Measurements from ENCODE around the gene EEIG2. TPM values are rescaled to one million over a fixed set of nuclear protein-coding genes. Genes with fewer than 3 reads are reported as not detected.
A peak's percentile ranks its signal among the peaks of the same experiment; 100 is the strongest.
"Not testable (repeated sequence)": the region's sequence is repeated elsewhere in the genome, so short reads cannot be mapped to it uniquely, and the experiment has no call there.

The EEIG2 gene
- total RNA-seq: 10 to 100 TPM; 11.9 to 16.4 TPM

DNA sequence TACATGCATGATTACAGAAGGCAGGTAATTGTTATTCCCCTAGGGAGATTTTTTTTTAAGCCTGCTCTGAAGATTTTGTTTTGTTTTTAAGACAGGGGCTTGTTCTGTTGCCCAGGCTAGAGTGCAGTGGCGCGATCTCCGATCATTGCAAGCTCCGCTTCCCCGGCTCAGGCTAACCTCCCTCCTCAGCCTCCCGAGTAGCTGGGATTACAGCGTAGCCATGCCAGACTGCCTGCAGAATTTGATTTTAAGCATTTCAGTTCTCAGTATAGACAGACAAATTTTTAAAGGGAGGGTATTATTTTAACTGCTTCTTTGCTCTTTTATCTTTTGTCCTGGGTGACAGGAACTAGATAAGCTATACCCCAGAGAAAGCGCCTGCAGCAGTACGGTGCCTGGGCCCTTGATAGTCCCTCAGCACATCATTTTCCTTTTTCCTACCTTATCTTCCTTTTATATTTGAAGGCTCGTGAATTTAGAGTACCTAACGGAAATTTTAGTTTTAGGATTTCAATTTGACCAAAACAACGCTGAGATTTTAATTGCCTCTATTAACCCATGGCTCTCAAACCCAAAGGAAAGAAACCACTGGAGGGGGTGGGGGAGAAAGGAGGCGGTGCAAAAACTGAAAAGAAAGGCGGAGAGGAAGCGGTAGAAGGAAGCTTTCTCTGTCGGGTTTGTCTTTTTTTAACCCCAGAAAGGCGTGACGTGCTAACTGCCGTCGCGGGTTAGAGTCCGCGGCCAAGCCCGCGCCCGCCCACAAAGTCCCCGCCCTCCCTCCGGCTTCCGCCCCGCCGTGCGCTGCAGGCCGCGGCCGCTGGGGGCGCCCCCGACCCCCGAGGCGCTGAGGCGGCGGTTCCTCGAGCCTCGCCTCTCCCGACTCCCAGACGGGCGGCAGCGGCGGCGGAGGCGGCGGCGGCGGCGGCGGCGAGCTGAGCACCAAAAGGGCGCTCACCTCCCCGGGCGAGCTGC is at the start of gene EEIG2:
TSS of gene EEIG2 (plus strand) at position 886 of the 972 bp plus-strand sequence. CDS start 329 bp downstream, outside the sequence.
- no peaks in the 10 kb centered on the region for H3K27me3 Mint-ChIP-seq
- CTCF ChIA-PET: interaction anchor here (0.6 to 4.9 kb wide), 30 partner anchors 8 to 809 kb away, joined by 3 to 100 read pairs (median 5); partner anchors contain the start of genes HENMT1, PRPF38B and SLC25A24
- no peaks in the 10 kb centered on the region for H3K36me3 Mint-ChIP-seq
- peaks cover 43% of the 10 kb centered on the region for H3K4me1 Mint-ChIP-seq
- no peaks in the 10 kb centered on the region for H3K9me3 Mint-ChIP-seq (ENCODE audit: low read depth)
- ATAC-seq: peak; percentile 84
- H3K4me3 Mint-ChIP-seq: peak within 1 kb of the TSS; percentile 94
- peak; percentile 92 for DNase-seq
- peak within 1 kb of the TSS; percentile 88 for H3K27ac Mint-ChIP-seq

DNA sequence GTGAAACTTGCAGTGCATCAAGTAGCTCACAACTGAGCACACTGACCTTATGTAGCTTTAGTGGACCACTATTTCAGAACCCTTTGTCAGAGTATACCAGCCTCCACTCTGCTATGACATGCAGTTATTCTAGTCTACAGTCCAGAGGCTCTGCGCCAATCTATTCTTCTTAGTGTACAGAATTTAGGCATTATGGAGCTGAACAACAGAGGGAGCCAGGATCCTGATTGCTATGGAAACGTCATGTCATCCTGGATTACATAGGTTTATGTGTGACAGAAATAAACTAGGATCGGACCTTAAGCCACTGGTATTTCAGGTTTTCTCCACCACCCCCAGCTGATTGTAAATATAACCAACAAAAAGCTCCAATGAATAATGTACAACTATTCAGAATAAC is 48.1 kb upstream of the EEIG2 start:
- H3K4me3 Mint-ChIP-seq: no peak overlapping the region
- CTCF ChIA-PET: interaction anchor here (1.2 to 4.3 kb wide), 4 partner anchors 10 to 133 kb away, joined by 3 to 67 read pairs (median 33); partner anchors contain the start of gene EEIG2
- peaks cover 3% of the 10 kb centered on the region for H3K36me3 Mint-ChIP-seq
- no peaks in the 10 kb centered on the region for H3K4me1 Mint-ChIP-seq
- no peak for DNase-seq
- no peak for ATAC-seq
- peaks cover 5% of the 10 kb centered on the region for H3K9me3 Mint-ChIP-seq (ENCODE audit: low read depth)
- H3K27ac Mint-ChIP-seq: no peak overlapping the region
- peaks cover 48% of the 10 kb centered on the region for H3K27me3 Mint-ChIP-seq

DNA sequence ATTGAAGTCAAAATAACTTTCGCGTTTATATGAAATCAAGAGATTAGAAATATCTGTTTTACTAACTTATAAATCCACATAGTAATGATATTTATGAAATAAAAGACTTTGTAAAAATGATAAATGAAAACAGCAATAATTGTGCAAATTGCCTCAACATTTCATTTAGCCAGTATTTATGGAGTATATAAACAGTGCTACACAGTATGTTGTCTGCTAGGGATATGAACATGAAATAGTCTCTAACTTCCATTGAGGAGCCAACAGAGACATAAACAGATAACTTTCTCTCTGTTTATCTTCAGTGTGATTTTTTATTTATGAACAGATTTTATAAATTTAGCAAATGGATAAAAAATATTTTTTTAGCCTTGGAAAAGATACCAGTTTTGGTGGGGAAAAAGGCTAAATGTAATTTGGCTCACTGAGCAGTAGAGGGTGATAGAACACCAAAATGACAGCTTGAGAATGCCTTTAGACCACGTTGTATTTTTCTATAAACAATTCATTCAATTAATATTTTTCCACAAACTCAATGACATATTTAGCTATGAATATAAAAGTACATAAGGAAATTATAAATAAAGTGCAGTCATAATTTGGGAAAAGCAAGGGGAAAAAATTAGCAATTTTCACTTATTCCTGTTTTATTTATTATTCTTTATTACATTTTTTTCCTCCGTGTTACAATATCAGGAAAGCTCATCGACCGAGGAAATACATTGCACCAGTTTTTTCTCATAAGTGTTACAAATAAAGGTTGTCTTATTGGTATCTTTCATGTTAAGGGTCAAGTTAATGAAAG is 47.5 kb upstream of the EEIG2 start:
- Mint-ChIP-seq H3K27me3 (peaks cover 48% of the 10 kb centered on the region), H3K4me3 (no peak overlapping the region), H3K4me1 (no peaks in the 10 kb centered on the region), H3K9me3 (ENCODE audit: low read depth) (peaks cover 5% of the 10 kb centered on the region), H3K27ac (no peak overlapping the region), H3K36me3 (peaks cover 3% of the 10 kb centered on the region)
- CTCF ChIA-PET: interaction anchor here (0.6 to 4.3 kb wide), 5 partner anchors 10 to 132 kb away, joined by 3 to 67 read pairs (median 5); partner anchors contain the start of gene EEIG2
- ATAC-seq: no peak
- DNase-seq: no peak

DNA sequence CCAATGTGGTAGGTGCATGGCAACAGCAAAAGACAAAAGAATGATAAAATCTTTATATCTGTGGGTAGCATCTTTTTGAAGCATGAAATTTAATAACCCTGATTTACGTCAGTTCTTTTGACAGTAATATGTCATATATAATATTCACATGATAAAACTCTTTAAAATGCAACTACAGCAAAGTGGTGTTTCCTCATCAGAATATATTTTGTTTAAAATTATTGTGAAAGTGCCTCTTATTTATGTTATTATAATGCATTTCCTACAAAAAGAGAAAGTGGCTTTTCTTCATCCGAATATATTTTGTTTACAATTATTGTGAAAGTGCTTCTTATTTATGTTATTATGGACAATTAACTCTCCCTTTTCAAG is 46.9 kb upstream of the EEIG2 start:
- H3K4me3 Mint-ChIP-seq: no peak overlapping the region
- peaks cover 3% of the 10 kb centered on the region for H3K36me3 Mint-ChIP-seq
- H3K4me1 Mint-ChIP-seq: no peaks in the 10 kb centered on the region
- peaks cover 5% of the 10 kb centered on the region for H3K9me3 Mint-ChIP-seq (ENCODE audit: low read depth)
- no peak overlapping the region for H3K27ac Mint-ChIP-seq
- CTCF ChIA-PET: interaction anchor here (0.6 to 4.3 kb wide), 4 partner anchors 9 to 132 kb away, joined by 3 to 67 read pairs (median 34); partner anchors contain the start of gene EEIG2
- ATAC-seq: no peak
- DNase-seq: no peak
- H3K27me3 Mint-ChIP-seq: peaks cover 46% of the 10 kb centered on the region

DNA sequence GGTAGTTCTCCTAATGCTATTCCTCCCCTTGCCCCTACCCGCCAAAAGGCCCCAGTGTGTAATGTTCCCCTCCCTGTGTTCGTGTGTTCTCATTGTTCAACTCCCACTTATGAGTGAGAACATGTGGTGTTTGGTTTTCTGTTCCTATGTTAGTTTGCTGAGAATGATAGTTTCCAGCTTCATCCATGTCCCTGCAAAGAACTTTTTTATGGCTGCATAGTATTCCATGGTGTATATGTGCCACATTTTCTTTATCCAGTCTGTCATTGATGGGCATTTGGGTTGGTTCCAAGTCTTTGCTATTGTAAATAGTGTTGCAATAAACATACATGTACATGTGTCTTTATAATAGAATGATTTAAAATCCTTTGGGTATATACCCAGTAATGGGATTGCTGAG is 46.0 kb upstream of the EEIG2 start:
- H3K4me3 Mint-ChIP-seq; H3K4me1 Mint-ChIP-seq; H3K27ac Mint-ChIP-seq; ATAC-seq; H3K36me3 Mint-ChIP-seq; DNase-seq; H3K9me3 Mint-ChIP-seq (ENCODE audit: low read depth): not testable (repeated sequence)
- peaks cover 43% of the 10 kb centered on the region for H3K27me3 Mint-ChIP-seq
- CTCF ChIA-PET: interaction anchor here (1.0 to 1.9 kb wide), 2 partner anchors 12 to 47 kb away, joined by 3 to 13 read pairs; partner anchors contain the start of gene EEIG2

DNA sequence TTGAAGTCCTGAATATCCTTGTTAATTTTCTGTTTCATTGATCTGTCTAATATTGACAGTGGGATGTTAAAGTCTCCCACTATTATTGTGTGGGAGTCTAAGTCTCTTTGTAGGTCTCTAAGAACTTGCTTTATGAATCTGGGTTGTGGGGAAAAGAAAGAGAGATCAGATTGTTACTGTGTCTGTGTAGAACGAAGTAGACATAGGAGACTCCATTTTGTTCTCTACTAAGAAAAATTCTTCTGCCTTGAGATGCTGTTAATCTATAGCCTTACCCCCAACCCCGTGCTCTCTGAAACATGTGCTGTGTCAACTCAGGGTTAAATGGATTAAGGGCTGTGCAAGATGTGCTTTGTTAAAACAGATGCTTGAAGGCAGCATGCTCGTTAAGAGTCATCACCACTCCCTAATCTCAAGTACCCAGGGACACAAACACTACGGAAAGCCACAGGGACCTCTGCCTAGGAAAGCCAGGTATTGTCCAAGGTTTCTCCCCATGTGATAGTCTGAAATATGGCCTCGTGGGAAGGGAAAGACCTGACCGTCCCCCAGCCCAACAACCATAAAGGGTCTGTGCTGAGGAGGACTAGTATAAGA is 42.5 kb upstream of the EEIG2 start:
- not testable (repeated sequence) for H3K27ac Mint-ChIP-seq; H3K9me3 Mint-ChIP-seq (ENCODE audit: low read depth); DNase-seq; H3K4me1 Mint-ChIP-seq; H3K4me3 Mint-ChIP-seq; ATAC-seq; H3K36me3 Mint-ChIP-seq
- CTCF ChIA-PET: interaction anchor here (1.4 kb wide), 1 partner anchor 126 kb away, joined by 3 read pairs; no protein-coding TSS in a partner anchor
- peaks cover 34% of the 10 kb centered on the region for H3K27me3 Mint-ChIP-seq

DNA sequence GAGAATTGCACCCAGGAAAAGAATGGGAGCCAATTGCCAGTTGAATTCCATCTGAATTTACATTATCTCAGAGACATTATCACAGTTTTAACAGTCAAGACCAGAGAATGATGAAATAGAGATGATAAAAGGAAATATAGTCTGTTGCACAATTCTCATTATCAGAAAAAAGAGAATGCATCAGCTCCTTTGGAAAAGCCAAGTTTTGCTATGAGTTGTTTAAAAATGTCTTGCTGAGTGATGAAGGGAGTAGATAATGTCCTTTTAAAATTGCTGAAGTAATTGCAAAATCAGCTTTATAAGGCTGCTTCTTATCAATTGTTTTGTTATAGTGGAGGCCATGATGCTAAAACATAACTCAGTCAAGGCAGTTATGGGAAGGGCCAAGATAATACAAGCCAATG is 37.9 kb upstream of the EEIG2 start:
- no peak overlapping the region for H3K4me3 Mint-ChIP-seq
- peaks cover 7% of the 10 kb centered on the region for H3K9me3 Mint-ChIP-seq (ENCODE audit: low read depth)
- ATAC-seq (no peak), DNase-seq (no peak)
- H3K4me1 Mint-ChIP-seq: no peaks in the 10 kb centered on the region
- peaks cover 27% of the 10 kb centered on the region for H3K27me3 Mint-ChIP-seq
- peaks cover 1% of the 10 kb centered on the region for H3K36me3 Mint-ChIP-seq
- H3K27ac Mint-ChIP-seq: no peak overlapping the region
- CTCF ChIA-PET: interaction anchor here (1.2 to 2.4 kb wide), 4 partner anchors 10 to 39 kb away, joined by 4 to 7 read pairs (median 4); partner anchors contain the start of gene EEIG2

DNA sequence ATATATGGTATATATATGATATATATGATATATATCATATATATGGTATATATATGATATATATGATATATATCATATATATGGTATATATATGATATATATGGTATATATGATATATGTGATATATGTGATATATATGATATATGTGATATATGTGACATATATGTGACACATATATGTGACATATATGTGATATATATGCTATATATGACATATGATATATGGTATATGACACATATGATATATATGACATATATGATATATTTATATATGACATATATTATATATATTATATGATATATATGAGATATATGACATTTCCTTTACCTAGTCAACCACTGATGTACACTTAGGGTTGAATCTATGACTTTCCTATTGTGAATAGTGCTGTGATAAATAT is 36.1 kb upstream of the EEIG2 start:
- Mint-ChIP-seq H3K4me3 (no peak overlapping the region), H3K27me3 (peaks cover 24% of the 10 kb centered on the region), H3K4me1 (no peaks in the 10 kb centered on the region), H3K27ac (no peak overlapping the region), H3K9me3 (ENCODE audit: low read depth) (peaks cover 12% of the 10 kb centered on the region), H3K36me3 (peaks cover 1% of the 10 kb centered on the region)
- CTCF ChIA-PET: interaction anchor here (1.3 kb wide), 1 partner anchor 34 kb away, joined by 3 read pairs; no protein-coding TSS in a partner anchor
- no peak for DNase-seq
- no peak for ATAC-seq

DNA sequence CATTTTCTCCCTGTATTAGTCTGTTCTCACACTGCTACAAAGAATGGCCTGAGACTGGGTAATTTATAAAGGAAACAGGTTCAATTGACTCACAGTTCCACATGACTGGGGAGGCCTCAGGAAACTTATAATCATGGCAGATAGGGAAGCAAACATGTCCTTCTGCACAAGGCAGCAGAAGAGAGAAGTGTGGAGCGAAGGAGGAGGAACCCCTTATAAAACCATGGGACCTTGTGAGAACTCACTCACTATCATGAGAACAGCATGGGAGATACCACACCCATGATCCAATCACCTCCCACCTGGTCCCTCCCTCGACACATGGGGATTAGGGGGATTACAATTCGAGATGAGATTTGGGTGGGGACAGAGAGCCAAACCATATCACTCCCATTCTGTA is 35.2 kb upstream of the EEIG2 start:
- H3K4me1 Mint-ChIP-seq: no peaks in the 10 kb centered on the region
- CTCF ChIA-PET: interaction anchor here (1.3 to 1.6 kb wide), 2 partner anchors 10 to 33 kb away, joined by 3 read pairs; no protein-coding TSS in a partner anchor
- peaks cover 19% of the 10 kb centered on the region for H3K27me3 Mint-ChIP-seq
- ATAC-seq (no peak), DNase-seq (no peak)
- no peak overlapping the region for H3K27ac Mint-ChIP-seq
- peaks cover 1% of the 10 kb centered on the region for H3K36me3 Mint-ChIP-seq
- peaks cover 12% of the 10 kb centered on the region for H3K9me3 Mint-ChIP-seq (ENCODE audit: low read depth)
- no peak overlapping the region for H3K4me3 Mint-ChIP-seq

DNA sequence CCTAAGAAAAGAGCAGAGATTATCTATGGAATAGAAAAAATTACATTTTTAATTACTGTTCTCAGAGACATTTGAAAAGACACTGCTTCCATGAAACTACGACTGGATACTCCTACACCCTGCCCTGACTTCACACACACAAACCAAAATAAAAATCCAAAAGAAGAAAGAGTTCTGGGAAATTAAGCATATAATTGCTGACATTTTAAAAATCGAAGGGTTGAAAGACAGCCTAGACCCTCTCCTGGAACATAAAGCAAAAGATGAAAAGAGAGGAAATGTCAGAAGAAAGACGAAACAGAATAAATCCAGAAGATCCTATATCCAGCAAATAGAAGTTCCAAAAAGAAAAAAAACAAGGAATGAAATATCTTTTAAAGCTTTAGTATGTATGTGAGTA is 32.8 kb upstream of the EEIG2 start:
- peaks cover 10% of the 10 kb centered on the region for H3K27me3 Mint-ChIP-seq
- H3K36me3 Mint-ChIP-seq: peaks cover 1% of the 10 kb centered on the region
- H3K27ac Mint-ChIP-seq: no peak overlapping the region
- peaks cover 12% of the 10 kb centered on the region for H3K9me3 Mint-ChIP-seq (ENCODE audit: low read depth)
- no peak for DNase-seq
- CTCF ChIA-PET: no interaction called here
- no peaks in the 10 kb centered on the region for H3K4me1 Mint-ChIP-seq
- H3K4me3 Mint-ChIP-seq: no peak overlapping the region
- ATAC-seq: no peak

DNA sequence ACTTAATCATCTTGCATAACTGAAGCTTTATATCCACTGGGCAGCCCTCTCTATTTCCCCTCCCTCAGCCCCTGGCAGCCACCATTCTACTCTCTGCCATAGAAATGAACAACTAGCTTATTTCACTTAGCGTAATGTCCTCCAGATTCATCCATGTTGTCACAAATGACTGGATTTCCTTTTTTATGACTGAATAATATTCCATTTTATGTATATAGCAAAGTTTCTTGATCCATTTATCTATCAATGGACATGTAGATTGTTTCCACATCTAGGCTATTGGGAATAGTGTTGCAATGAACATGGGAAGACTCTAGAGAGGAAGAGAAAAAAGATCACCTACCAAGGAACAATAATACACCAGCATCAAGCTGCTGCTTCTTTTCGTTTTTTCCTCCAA is 32.1 kb upstream of the EEIG2 start:
- peaks cover 8% of the 10 kb centered on the region for H3K27me3 Mint-ChIP-seq
- ATAC-seq (no peak), DNase-seq (no peak)
- H3K4me3 Mint-ChIP-seq: no peak overlapping the region
- H3K9me3 Mint-ChIP-seq (ENCODE audit: low read depth): peaks cover 12% of the 10 kb centered on the region
- peaks cover 1% of the 10 kb centered on the region for H3K36me3 Mint-ChIP-seq
- no peak overlapping the region for H3K27ac Mint-ChIP-seq
- no peaks in the 10 kb centered on the region for H3K4me1 Mint-ChIP-seq
- CTCF ChIA-PET: interaction anchor here (1.3 kb wide), 1 partner anchor 21 kb away, joined by 3 read pairs; no protein-coding TSS in a partner anchor

DNA sequence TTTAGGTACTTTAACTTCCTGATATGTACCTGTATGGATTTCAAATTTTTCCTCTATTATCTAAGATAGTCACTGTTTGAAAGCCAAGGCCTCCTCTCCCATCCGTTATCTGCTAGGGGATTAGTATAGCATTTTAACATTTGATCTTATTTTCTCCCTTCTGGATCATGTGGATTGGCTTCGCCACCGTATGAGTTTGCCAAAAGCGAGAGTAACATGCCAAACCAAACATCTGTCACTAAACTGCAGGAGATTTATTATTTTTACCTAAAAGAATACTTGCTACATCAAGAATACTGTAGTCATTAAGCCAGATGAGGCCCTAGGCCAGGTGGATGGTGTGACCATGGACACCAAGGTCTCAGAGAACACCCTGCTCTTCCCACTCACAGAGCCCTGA is 28.5 kb upstream of the EEIG2 start:
- peaks cover 4% of the 10 kb centered on the region for H3K9me3 Mint-ChIP-seq (ENCODE audit: low read depth)
- no peak overlapping the region for H3K4me3 Mint-ChIP-seq
- H3K36me3 Mint-ChIP-seq: no peaks in the 10 kb centered on the region
- CTCF ChIA-PET: interaction anchor here (1.5 to 1.6 kb wide), 2 partner anchors 29 to 112 kb away, joined by 3 to 6 read pairs; partner anchors contain the start of gene EEIG2
- DNase-seq (no peak), ATAC-seq (no peak)
- peaks cover 14% of the 10 kb centered on the region for H3K27me3 Mint-ChIP-seq
- H3K4me1 Mint-ChIP-seq: peaks cover 8% of the 10 kb centered on the region
- H3K27ac Mint-ChIP-seq: no peak overlapping the region
